ENCODE data around the gene TEX52.

The TEX52 gene

GRCh38 chr12:2832550-2833127, 24.2 kb downstream of the TEX52 start:
- DNase-seq (ENCODE audit: low read depth in 2 of 2): no peak

GRCh38 chr12:2829275-2829674, 27.6 kb downstream of the TEX52 start:
- DNase-seq (ENCODE audit: low read depth in 2 of 2): no peak

- DNase-seq (ENCODE audit: low read depth in 2 of 2): no peak
These were observed 29.9 kb downstream of the TEX52 start for GRCh38 chr12:2826721-2827515.

GRCh38 chr12:2826036-2826435, 30.8 kb downstream of the TEX52 start:
- no peak for DNase-seq (ENCODE audit: low read depth in 2 of 2)

GRCh38 chr12:2825132-2825531, 31.7 kb downstream of the TEX52 start:
- no peak for DNase-seq (ENCODE audit: low read depth in 2 of 2)

- DNase-seq (ENCODE audit: low read depth in 2 of 2): no peak
These were observed 32.3 kb downstream of the TEX52 start for GRCh38 chr12:2824541-2824940.

- no peak for DNase-seq (ENCODE audit: low read depth in 2 of 2)
These were observed 33.4 kb downstream of the TEX52 start for GRCh38 chr12:2823483-2823882.

GRCh38 chr12:2820432-2820831, 36.4 kb downstream of the TEX52 start:
- no peak for DNase-seq (ENCODE audit: low read depth in 2 of 2)

GRCh38 chr12:2819810-2820209, 37.0 kb downstream of the TEX52 start:
- DNase-seq (ENCODE audit: low read depth in 2 of 2): no peak

GRCh38 chr12:2813214-2814185, 43.3 kb downstream of the TEX52 start:
- DNase-seq (ENCODE audit: low read depth in 2 of 2): no peak

- DNase-seq (ENCODE audit: low read depth in 2 of 2): peak; percentile 82 to 86
These were observed 44.3 kb downstream of the TEX52 start, which contains the start of gene ITFG2 for GRCh38 chr12:2812290-2813213. ITFG2 (plus strand) TSS chr12:2812668; CDS start chr12:2812761, 93 bp downstream.

GRCh38 chr12:2811801-2812200, 45.0 kb downstream of the TEX52 start:
- no peak for DNase-seq (ENCODE audit: low read depth in 2 of 2)

GRCh38 chr12:2806700-2807099, 50.1 kb downstream of the TEX52 start:
- no peak for DNase-seq (ENCODE audit: low read depth in 2 of 2)

- DNase-seq (ENCODE audit: low read depth in 2 of 2): no peak
These were observed 51.7 kb downstream of the TEX52 start for GRCh38 chr12:2805143-2805520.

GRCh38 chr12:2804393-2805142, 52.3 kb downstream of the TEX52 start:
- DNase-seq (ENCODE audit: low read depth in 2 of 2): no peak

- DNase-seq (ENCODE audit: low read depth in 2 of 2): no peak
These were observed 53.0 kb downstream of the TEX52 start for GRCh38 chr12:2803635-2804392.

- DNase-seq (ENCODE audit: low read depth in 2 of 2): no peak
These were observed 55.6 kb downstream of the TEX52 start for GRCh38 chr12:2801044-2801783.

- no peak for DNase-seq (ENCODE audit: low read depth in 2 of 2)
These were observed 56.7 kb downstream of the TEX52 start for GRCh38 chr12:2800046-2800570.

All from stimulated activated CD4-positive, alpha-beta T cell treated with anti-CD3 and anti-CD28 coated beads, Interleukin-1b, Interleukin-23, amount 100 ng/mL, for 1 hour (primary cell).